NCI-H146 treated with DMSO at 0.1 percent for 48 hours (cell line): ENCODE data around the gene ABCA13.

Experiments used
- DNase-seq: peaks from one replicate; lab custom pipeline; 2025; ENCODE audit not compliant: unreplicated experiment; lab: John Stamatoyannopoulos, UW

Gene ABCA13

GRCh38 chr7:48627164-48627563 lies 455.9 kb downstream of the ABCA13 start:
- DNase-seq, result no peak

GRCh38 chr7:48628793-48629349 lies 457.6 kb downstream of the ABCA13 start:
- no peak for DNase-seq

- DNase-seq, result no peak
Measured at GRCh38 chr7:48634116-48634632, 462.9 kb downstream of the ABCA13 start.

GRCh38 chr7:48635796-48636195 lies 464.5 kb downstream of the ABCA13 start:
- no peak for DNase-seq

- no peak for DNase-seq
Measured at GRCh38 chr7:48636391-48637015, 465.2 kb downstream of the ABCA13 start.

- DNase-seq, result no peak
Measured at GRCh38 chr7:48637382-48637781, 466.1 kb downstream of the ABCA13 start.

GRCh38 chr7:48638041-48638440 lies 466.8 kb downstream of the ABCA13 start:
- DNase-seq, result no peak

GRCh38 chr7:48643431-48644013 lies 472.3 kb downstream of the ABCA13 start:
- no peak for DNase-seq

- DNase-seq, result no peak
Measured at GRCh38 chr7:48658138-48658537, 486.9 kb downstream of the ABCA13 start.

GRCh38 chr7:48660306-48660870 lies 489.1 kb downstream of the ABCA13 start:
- DNase-seq, result no peak

GRCh38 chr7:48664241-48664640 lies 493.0 kb downstream of the ABCA13 start:
- no peak for DNase-seq

GRCh38 chr7:48665353-48666135 lies 494.3 kb downstream of the ABCA13 start:
- DNase-seq, result no peak

GRCh38 chr7:48667407-48667806 lies 496.1 kb downstream of the ABCA13 start:
- no peak for DNase-seq

GRCh38 chr7:48671656-48672055 lies 500.4 kb downstream of the ABCA13 start:
- no peak for DNase-seq

GRCh38 chr7:48681006-48681405 lies 509.7 kb downstream of the ABCA13 start:
- no peak for DNase-seq

GRCh38 chr7:48691788-48692187 lies 520.5 kb downstream of the ABCA13 start:
- DNase-seq, result no peak
